GM15510 (cell line): ENCODE data around the gene ZIC3.

Experiments
- POLR2A ChIP-seq: IDR thresholded peaks from 3 replicates; pipeline ENCODE4 v1.6.1; 2011; ENCODE audit warnings: borderline replicate concordance; ENCODE audit not compliant: insufficient read length; ENCODE audit errors: extremely low read depth

The ZIC3 gene

GRCh38 chrX:137568741-137569469 lies 3.0 kb downstream of the ZIC3 start:
- no peak for TF ChIP-seq POLR2A

- no peak for TF ChIP-seq POLR2A
Measured at GRCh38 chrX:137569470-137569891, 3.6 kb downstream of the ZIC3 start.

GRCh38 chrX:137573324-137574101 lies 7.6 kb downstream of the ZIC3 start:
- no peak for TF ChIP-seq POLR2A

GRCh38 chrX:137574102-137574783 lies 8.3 kb downstream of the ZIC3 start:
- no peak for TF ChIP-seq POLR2A

GRCh38 chrX:137574784-137575293 lies 8.9 kb downstream of the ZIC3 start:
- TF ChIP-seq POLR2A, result no peak

DNA sequence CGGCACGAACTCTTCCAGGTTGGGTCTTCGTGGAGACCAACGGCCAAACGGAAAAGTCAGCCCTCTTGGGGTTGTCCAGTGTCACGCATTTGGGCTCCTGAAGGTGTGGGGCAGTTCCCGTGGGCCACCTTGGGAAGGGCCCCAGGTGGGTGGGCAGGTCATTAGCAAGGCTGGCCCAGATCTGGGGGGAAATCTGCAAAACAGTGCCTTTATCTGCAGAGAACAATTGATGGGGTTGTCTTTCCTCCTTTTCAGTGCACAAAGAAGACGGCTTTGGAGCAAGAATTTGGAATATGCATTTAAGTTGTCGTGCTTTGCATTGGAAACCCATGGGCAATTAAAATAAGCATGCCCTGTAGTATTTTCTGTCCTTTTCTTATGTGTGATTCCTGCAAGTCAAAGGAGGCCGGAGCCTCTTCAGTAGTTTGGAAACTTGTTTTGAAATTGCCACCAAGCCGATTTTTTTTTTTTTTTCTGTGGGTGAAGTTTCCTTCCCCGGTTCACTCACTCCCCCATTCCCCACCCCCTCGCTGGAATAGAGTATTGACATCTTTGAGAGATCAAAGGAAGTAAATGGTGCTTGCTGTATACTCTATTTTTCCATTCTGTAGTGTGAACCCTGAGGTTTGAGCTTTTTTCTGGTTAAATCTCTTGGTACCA lies 9.8 kb downstream of the ZIC3 start:
- no peak for TF ChIP-seq POLR2A

- TF ChIP-seq POLR2A, result no peak
Measured at GRCh38 chrX:137587151-137587550, 21.2 kb downstream of the ZIC3 start.

DNA sequence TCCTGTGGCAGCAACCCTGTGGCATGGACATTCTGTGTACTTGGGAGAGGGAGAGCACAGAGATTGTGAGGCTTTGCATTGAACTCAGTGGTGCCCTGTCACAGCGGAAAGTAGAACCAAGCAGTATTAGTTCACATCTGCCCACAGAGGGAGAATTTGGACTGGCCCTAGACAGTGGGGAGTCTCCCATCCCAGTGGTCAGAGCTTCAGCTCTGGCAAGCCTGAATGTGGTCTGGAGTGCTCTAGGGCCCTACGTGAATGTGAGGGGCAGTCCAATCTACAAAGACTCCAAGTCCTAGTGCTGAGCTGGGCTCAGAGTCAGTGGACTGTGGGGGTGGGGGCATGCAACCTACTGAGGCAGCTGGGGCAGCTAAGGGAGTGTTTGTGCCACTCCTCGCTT lies 34.8 kb downstream of the ZIC3 start:
- no peak for TF ChIP-seq POLR2A
